B cell (primary cell): ENCODE measurements around the gene RBM19. TPM values are rescaled to one million over a fixed set of nuclear protein-coding genes. Genes with fewer than 3 reads are reported as not detected.

Source experiments
- ATAC-seq: fragments of 200-7000 bp; cut with Tn5 transposase; one replicate; pipeline ENCODE4 v1.10.0; 2021; ENCODE audit warnings: low read depth, mild to moderate bottlenecking, moderate number of reproducible peaks, moderate library complexity
- CTCF ChIA-PET: fragments of 350-600 bp; sonication (Branson Sonifier 250); formaldehyde crosslinking; loops from one replicate; lab custom pipeline; 2021; ENCODE audit warnings: antibody characterized with exemption, inconsistent platforms; lab: Charles Lee
- POLR2A ChIA-PET: fragments of 350-600 bp; sonication (Branson Sonifier 250); formaldehyde crosslinking; loops from one replicate; lab custom pipeline; 2021; ENCODE audit warnings: antibody characterized with exemption; lab: Charles Lee
- DNase-seq: peaks from one replicate; pipeline ENCODE4 v3.0.0; 2013
- H2AFZ ChIP-seq: 2 replicates; pipeline ENCODE4 v1.6.1; 2012; ENCODE audit warnings: mild to moderate bottlenecking, low read depth, low read length; ENCODE audit not compliant: insufficient read depth, poor library complexity, severe bottlenecking
- H3K27ac ChIP-seq, 2 donors: 1 replicate in 1 of 2; 2 replicates in 1 of 2; pipeline ENCODE4 v1.5.1; 2012 to 2013; ENCODE audit warnings: low read length in 2 of 2, mild to moderate bottlenecking in 2 of 2, moderate library complexity in 1 of 2
- H3K27me3 ChIP-seq, 4 experiments: fragments of 200-600 bp in 1 of 4; sonication (generic) in 1 of 4; replicated peaks in 1 of 4; 1 replicate in 2 of 4; 2 replicates in 2 of 4; pipeline versions ENCODE4 v1.6.1 to v1.7.0; 2013 to 2016; ENCODE audit warnings: low read length in 3 of 4, mild to moderate bottlenecking in 2 of 4, mixed read lengths in 1 of 4, moderate library complexity in 1 of 4; ENCODE audit not compliant: insufficient read depth in 4 of 4, control insufficient read depth in 3 of 4; ENCODE audit errors: control extremely low read depth in 1 of 4
- H3K36me3 ChIP-seq, 2 experiments: replicated peaks in 1 of 2; 1 replicate in 1 of 2; 2 replicates in 1 of 2; pipeline versions ENCODE4 v1.6.1 to v1.7.1; 2013; ENCODE audit warnings: low read length in 1 of 2; ENCODE audit not compliant: insufficient read depth in 2 of 2, control insufficient read depth in 1 of 2; ENCODE audit errors: control extremely low read depth in 1 of 2, extremely low read depth in 1 of 2
- H3K4me1 ChIP-seq, 2 donors: fragments of 200-600 bp in 1 of 2; sonication (generic) in 1 of 2; 1 replicate in 1 of 2; 2 replicates in 1 of 2; pipeline versions ENCODE4 v1.5.1 to v1.6.1; 2013 to 2017; ENCODE audit warnings: low read length in 2 of 2; ENCODE audit not compliant: control insufficient read depth in 2 of 2, insufficient read depth in 2 of 2
- H3K4me2 ChIP-seq: replicated peaks from 2 replicates; pipeline ENCODE3; 2012; ENCODE audit warnings: mild to moderate bottlenecking, low read depth, low read length; ENCODE audit not compliant: poor library complexity, severe bottlenecking
- H3K4me3 ChIP-seq, 5 experiments: fragments of 200-600 bp in 1 of 5; sonication (generic) in 1 of 5; 1 replicate in 3 of 5; 2 replicates in 2 of 5; pipeline versions ENCODE4 v1.5.1 to v1.7.0; 2011 to 2016; ENCODE audit warnings: low read length in 4 of 5, mild to moderate bottlenecking in 4 of 5, low read depth in 2 of 5, control low read depth in 1 of 5, moderate library complexity in 1 of 5; ENCODE audit not compliant: insufficient read depth in 1 of 5; ENCODE audit errors: control extremely low read depth in 1 of 5, extremely low read depth in 1 of 5
- H3K79me2 ChIP-seq: fragments of 200-600 bp; sonication (generic); one replicate; pipeline ENCODE4 v1.6.0; 2016; ENCODE audit warnings: low read length; ENCODE audit not compliant: control insufficient read depth, insufficient read depth
- H3K9ac ChIP-seq: fragments of 200-600 bp; sonication (generic); 2 replicates; pipeline ENCODE4 v1.6.1; 2017; ENCODE audit warnings: mild to moderate bottlenecking, low read length, moderate library complexity
- H3K9me3 ChIP-seq, 3 donors: one replicate each; pipeline versions ENCODE4 v1.6.1 to v1.7.1; 2013; ENCODE audit warnings: low read length in 2 of 3; ENCODE audit not compliant: control insufficient read depth in 2 of 3, insufficient read depth in 1 of 3; ENCODE audit errors: control extremely low read depth in 1 of 3
- H4K20me1 ChIP-seq: 2 replicates; pipeline ENCODE4 v1.6.0; 2012; ENCODE audit warnings: mild to moderate bottlenecking, low read length; ENCODE audit not compliant: insufficient read depth, control insufficient read depth, poor library complexity, severe bottlenecking
- H3K27ac Mint-ChIP-seq: one replicate; pipeline ENCODE4 v1.8.0; 2021; ENCODE audit warnings: mixed read lengths
- H3K27me3 Mint-ChIP-seq: one replicate; pipeline ENCODE4 v1.8.0; 2021; ENCODE audit warnings: mixed read lengths
- H3K4me1 Mint-ChIP-seq: one replicate; pipeline ENCODE4 v1.8.0; 2021; ENCODE audit warnings: mixed read lengths
- H3K4me3 Mint-ChIP-seq: one replicate; pipeline ENCODE4 v1.8.0; 2021; ENCODE audit warnings: mixed read lengths
- H3K9me3 Mint-ChIP-seq: one replicate; pipeline ENCODE4 v1.8.0; 2022; ENCODE audit warnings: mixed read lengths; ENCODE audit not compliant: insufficient read depth
- CTCF ChIP-seq: fragments of 200-600 bp; IDR thresholded peaks from one replicate; pipeline ENCODE4 v1.8.0; 2022; ENCODE audit warnings: antibody characterized with exemption, mild to moderate bottlenecking
- EZH2 ChIP-seq: IDR thresholded peaks from 2 replicates; pipeline ENCODE4 v1.6.1; 2012; ENCODE audit warnings: borderline replicate concordance, low read depth, mild to moderate bottlenecking, moderate library complexity, low read length; ENCODE audit not compliant: insufficient read depth, poor library complexity, severe bottlenecking
- WGBS: methylation state at CpG from one replicate; pipeline ENCODE4 v1.1.5; 2013; ENCODE audit warnings: missing lambda C conversion rate; ENCODE audit not compliant: insufficient coverage; 5-methylcytosine and 5-hydroxymethylcytosine counted together
- intact Hi-C: fragments of 100-400 bp; cut with micrococcal nuclease; formaldehyde crosslinking; loops from one replicate; pipeline ENCODE4 v1.10.0; 2022
- polyA plus RNA-seq: library from polyadenylated mRNA; depleted of rRNA; stranded (reverse); fragments of >200 nt; gene quantifications from 2 replicates; pipeline ENCODE4 v1.2.3, GENCODE V29; 2012
- total RNA-seq, 2 donors: library from RNA; stranded (reverse); fragments of 120-200 nt in 1 of 2; gene quantifications; 1 replicate in 1 of 2; 2 replicates in 1 of 2; pipeline versions ENCODE4 v1.2.3 to v1.2.4, GENCODE V29; 2013 to 2022

The RBM19 gene
- total and polyA plus RNA-seq, 2 donors (not counting 1 experiment from before 2014, with no cell fraction given) = 43.1 to 90.0 TPM

GRCh38 chr12:113870035-113870434 lies 96.1 kb downstream of the RBM19 start:
- intact Hi-C loops = no loop called here
- TF ChIP-seq CTCF = no peak
- DNase-seq = no peak
- Histone ChIP-seq H3K4me3 (no peak overlapping the region), H4K20me1 (no peaks in the 10 kb centered on the region), H3K4me1 (no peaks in the 10 kb centered on the region), H3K9ac (no peak overlapping the region), H3K27me3 (no peaks in the 10 kb centered on the region), H3K27ac (no peak overlapping the region), H2AFZ (no peak overlapping the region), H3K9me3 (no peaks in the 10 kb centered on the region), H3K79me2 (no peaks in the 10 kb centered on the region), H3K4me2 (no peak overlapping the region), H3K36me3 (no peaks in the 10 kb centered on the region)
- POLR2A ChIA-PET = no interaction called here
- Mint-ChIP-seq H3K4me1 (peaks cover 5% of the 10 kb centered on the region), H3K27me3 (no peaks in the 10 kb centered on the region), H3K4me3 (no peak overlapping the region), H3K9me3 (no peaks in the 10 kb centered on the region), H3K27ac (no peak overlapping the region)
- 100% methylated on average over 8 of the region's 8 CpGs for WGBS
- CTCF ChIA-PET = no interaction called here
- ATAC-seq = no peak

GRCh38 chr12:113868365-113868764 lies 97.8 kb downstream of the RBM19 start:
- Histone ChIP-seq H2AFZ (no peak overlapping the region), H3K4me3 (no peak overlapping the region), H3K36me3 (no peaks in the 10 kb centered on the region), H3K9ac (no peak overlapping the region), H3K27ac (no peak overlapping the region), H3K79me2 (no peaks in the 10 kb centered on the region), H3K4me1 (peaks cover 2 to 8% of the 10 kb centered on the region in 2 donors), H3K4me2 (no peak overlapping the region), H3K9me3 (no peaks in the 10 kb centered on the region), H3K27me3 (no peaks in the 10 kb centered on the region), H4K20me1 (no peaks in the 10 kb centered on the region)
- intact Hi-C loops = no loop called here
- DNase-seq (no peak), ATAC-seq (no peak)
- Mint-ChIP-seq H3K27me3 (no peaks in the 10 kb centered on the region), H3K27ac (no peak overlapping the region), H3K4me3 (no peak overlapping the region), H3K9me3 (no peaks in the 10 kb centered on the region), H3K4me1 (peaks cover 22% of the 10 kb centered on the region)
- WGBS = no CpG with 5 or more reads among the region's 3 CpGs
- TF ChIP-seq EZH2 (no peak), CTCF (no peak)
- ChIA-PET CTCF (no interaction called here), POLR2A (no interaction called here)
